Measurements from ENCODE around the gene TRPM2. TPM values are rescaled to one million over a fixed set of nuclear protein-coding genes. Genes with fewer than 3 reads are reported as not detected.
A peak's percentile ranks its signal among the peaks of the same experiment; 100 is the strongest.

TRPM2 gene
- total RNA-seq, 6 experiments from 2014 or later: 0.92 to 2.0 (median 1.2) TPM

DNA sequence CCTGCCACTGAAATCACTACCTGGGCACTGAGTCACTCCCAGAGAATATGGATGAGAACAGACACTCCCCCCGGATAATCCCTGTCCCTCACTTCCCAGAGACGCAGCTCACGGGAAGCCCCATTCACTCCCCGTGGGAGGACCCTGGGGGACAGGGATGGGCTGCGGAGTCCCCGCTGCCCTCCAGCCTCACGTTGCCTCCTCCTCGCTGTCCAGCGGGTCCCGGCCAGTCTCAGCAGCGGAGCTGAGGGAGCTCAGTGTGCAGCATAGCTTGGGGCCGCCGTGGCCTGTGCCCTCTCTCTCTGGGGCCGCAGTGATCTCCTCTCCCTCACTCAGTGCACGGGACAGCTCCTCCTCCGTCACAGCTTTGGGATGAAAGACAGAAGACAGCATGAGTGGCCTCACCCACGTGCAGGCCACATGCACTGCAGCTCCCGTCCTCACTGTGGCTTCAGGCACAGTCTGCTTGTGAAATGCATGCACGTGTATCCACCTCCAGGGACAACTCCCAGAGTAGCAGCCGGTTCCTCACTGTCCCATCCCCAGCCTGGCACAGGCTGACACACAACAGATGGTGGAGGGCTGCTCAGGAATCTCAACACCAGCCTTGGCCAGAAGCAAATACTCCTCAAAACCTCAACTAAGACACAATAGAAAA lies 21.6 kb upstream of the TRPM2 start:
- DNase-seq (no peak), ATAC-seq (peak in 2 of 4 donors; percentile 2 to 36)
- intact Hi-C loops (cut with DNase I): no loop called here
- TF ChIP-seq, protein P1, sequence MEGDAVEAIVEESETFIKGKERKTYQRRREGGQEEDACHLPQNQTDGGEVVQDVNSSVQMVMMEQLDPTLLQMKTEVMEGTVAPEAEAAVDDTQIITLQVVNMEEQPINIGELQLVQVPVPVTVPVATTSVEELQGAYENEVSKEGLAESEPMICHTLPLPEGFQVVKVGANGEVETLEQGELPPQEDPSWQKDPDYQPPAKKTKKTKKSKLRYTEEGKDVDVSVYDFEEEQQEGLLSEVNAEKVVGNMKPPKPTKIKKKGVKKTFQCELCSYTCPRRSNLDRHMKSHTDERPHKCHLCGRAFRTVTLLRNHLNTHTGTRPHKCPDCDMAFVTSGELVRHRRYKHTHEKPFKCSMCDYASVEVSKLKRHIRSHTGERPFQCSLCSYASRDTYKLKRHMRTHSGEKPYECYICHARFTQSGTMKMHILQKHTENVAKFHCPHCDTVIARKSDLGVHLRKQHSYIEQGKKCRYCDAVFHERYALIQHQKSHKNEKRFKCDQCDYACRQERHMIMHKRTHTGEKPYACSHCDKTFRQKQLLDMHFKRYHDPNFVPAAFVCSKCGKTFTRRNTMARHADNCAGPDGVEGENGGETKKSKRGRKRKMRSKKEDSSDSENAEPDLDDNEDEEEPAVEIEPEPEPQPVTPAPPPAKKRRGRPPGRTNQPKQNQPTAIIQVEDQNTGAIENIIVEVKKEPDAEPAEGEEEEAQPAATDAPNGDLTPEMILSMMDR (IDR thresholded peaks at IDR 0.05): no peak
- TF ChIP-seq POLR2A (IDR thresholded peaks at IDR 0.05): peak; percentile 9
- Histone ChIP-seq H3K9me3 (no peaks in the 10 kb centered on the region), H3K4me3 (no peak overlapping the region), H3K27ac (no peak overlapping the region), H3K4me1 (no peaks in the 10 kb centered on the region), H3K36me3 (no peaks in the 10 kb centered on the region), H3K27me3 (no peaks in the 10 kb centered on the region)
- WGBS (ENCODE audit: insufficient coverage, low coverage, low lambda C conversion rate, missing lambda C conversion rate): 57% methylated on average over 8 of the region's 20 CpGs

DNA sequence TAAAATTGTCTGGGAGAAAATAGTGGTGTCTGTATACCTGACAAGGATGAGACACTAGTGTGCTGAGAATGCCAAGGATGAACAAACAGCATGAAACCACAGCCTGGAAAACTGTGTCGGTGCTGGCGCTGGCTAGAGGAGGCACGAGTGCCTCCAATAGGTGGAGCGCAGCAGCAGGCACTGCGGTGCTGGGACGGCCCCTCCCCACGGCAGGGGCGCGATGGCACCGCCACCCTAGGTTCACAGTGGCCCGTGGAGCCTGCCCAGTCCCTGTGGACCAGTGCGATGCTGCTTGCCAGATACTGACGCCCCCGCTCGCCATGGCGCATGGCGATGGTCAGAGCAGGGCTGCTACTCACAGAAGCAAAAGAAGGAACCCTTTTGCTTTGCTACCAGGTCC lies 21.0 kb upstream of the TRPM2 start:
- 97% methylated on average over 4 of the region's 17 CpGs for WGBS (ENCODE audit: insufficient coverage, low coverage, low lambda C conversion rate, missing lambda C conversion rate)
- TF ChIP-seq, protein P1 (IDR thresholded peaks at IDR 0.05): no peak
- TF ChIP-seq POLR2A (IDR thresholded peaks at IDR 0.05): no peak
- no peak for DNase-seq
- intact Hi-C loops (cut with DNase I): no loop called here
- Histone ChIP-seq H3K4me3 (no peak overlapping the region), H3K27ac (no peak overlapping the region), H3K4me1 (no peaks in the 10 kb centered on the region), H3K9me3 (no peaks in the 10 kb centered on the region), H3K36me3 (no peaks in the 10 kb centered on the region), H3K27me3 (no peaks in the 10 kb centered on the region)
- no peak for ATAC-seq

DNA sequence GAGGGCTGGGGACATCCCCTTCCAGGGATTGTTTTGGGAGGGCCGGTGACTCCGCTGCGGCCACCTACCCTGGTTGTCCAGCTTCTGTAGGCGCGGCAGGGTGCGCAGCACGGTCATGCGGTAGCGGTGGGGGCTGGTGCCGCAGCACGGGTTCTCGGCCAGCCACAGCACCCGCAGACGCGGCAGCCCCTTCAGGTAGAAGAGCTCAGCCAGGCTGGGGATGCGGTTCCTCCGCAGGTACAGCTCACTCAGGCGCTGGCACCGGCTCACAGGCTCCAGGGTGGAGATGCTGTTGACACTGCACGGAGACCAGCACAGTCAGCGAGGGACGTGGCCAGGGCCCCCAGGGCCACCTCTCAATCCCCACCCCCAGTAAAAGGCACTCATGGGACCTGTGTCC lies 20.5 kb upstream of the TRPM2 start:
- DNase-seq: no peak
- intact Hi-C loops (cut with DNase I): no loop called here
- no peak for ATAC-seq

DNA sequence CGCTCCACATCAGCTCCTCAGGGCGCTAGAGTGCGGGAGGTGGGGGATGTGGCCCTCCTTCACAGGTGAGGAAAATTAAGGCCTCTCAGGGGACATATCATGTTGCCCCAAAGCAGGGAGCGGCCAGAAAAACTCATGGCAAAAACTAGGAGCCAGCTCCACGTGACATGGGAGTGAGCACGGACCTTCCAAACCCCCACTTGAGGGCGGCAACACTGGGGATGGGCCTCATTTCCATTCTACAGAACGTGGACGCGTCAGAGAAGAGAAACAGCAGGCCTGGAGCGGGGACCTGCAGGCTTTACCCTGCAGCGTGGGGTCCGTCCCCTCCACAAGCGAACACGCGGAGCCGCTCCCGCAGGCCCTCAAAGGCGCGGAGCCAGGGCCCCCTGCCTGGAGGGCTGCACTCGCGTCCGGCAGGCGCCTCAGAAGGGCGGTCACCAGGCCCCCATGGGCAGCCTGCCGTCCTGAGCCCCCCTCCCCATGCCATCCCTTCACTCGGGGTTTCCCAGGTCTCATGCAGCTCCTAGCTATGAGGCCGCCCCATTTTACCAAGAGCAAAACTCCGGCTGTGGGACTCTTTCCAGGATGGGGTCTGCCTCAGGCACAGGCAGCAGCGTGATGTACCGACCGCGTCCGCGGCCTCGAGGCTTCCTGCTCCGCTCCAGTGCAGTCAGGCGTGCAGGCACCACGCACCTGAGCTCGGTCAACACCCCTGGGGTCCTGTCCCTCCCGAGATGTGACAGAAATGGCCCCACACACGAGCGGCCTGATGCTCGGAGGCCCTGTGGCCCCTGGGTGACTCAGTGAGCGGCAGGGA lies 19.7 kb upstream of the TRPM2 start:
- peaks cover 0 to 7% (median 0%) of the 10 kb centered on the region in 4 donors for H3K4me1 ChIP-seq
- WGBS (ENCODE audit: insufficient coverage, low coverage, low lambda C conversion rate, missing lambda C conversion rate): 70% methylated on average over 2 of the region's 45 CpGs
- H3K4me3 ChIP-seq: no peak overlapping the region
- ATAC-seq (no peak), DNase-seq (no peak)
- intact Hi-C loops (cut with DNase I): no loop called here
- no peaks in the 10 kb centered on the region for H3K27me3 ChIP-seq
- TF ChIP-seq, protein P1 (IDR thresholded peaks at IDR 0.05): no peak
- TF ChIP-seq POLR2A (IDR thresholded peaks at IDR 0.05): no peak
- H3K36me3 ChIP-seq: no peaks in the 10 kb centered on the region
- no peak overlapping the region for H3K27ac ChIP-seq
- H3K9me3 ChIP-seq: no peaks in the 10 kb centered on the region

More for the DNA sequence above, 20.5 kb upstream of the TRPM2 start:
- Histone ChIP-seq H3K36me3 (no peaks in the 10 kb centered on the region), H3K27me3 (no peaks in the 10 kb centered on the region), H3K9me3 (no peaks in the 10 kb centered on the region), H3K27ac (no peak overlapping the region), H3K4me3 (no peak overlapping the region), H3K4me1 (peaks cover 0 to 4% (median 0%) of the 10 kb centered on the region in 4 donors)
- WGBS (ENCODE audit: insufficient coverage, low coverage, low lambda C conversion rate, missing lambda C conversion rate): no CpG with 5 or more reads among the region's 22 CpGs
- TF ChIP-seq POLR2A (IDR thresholded peaks at IDR 0.05): no peak
- TF ChIP-seq, protein P1 (IDR thresholded peaks at IDR 0.05): no peak
